Stimulated activated CD4-positive, alpha-beta T cell treated with anti-CD3 and anti-CD28 coated beads, Interleukin-1b, Interleukin-23, amount 100 ng/mL, for 24 hours (primary cell): ENCODE results near the gene DNAI7.

Experiments
- DNase-seq, 4 experiments: peaks; one replicate each; pipeline ENCODE4 v3.0.0-alpha.2; 2020; ENCODE audit warnings: low read depth in 4 of 4, low spot score in 1 of 4

DNAI7 gene, protein sequence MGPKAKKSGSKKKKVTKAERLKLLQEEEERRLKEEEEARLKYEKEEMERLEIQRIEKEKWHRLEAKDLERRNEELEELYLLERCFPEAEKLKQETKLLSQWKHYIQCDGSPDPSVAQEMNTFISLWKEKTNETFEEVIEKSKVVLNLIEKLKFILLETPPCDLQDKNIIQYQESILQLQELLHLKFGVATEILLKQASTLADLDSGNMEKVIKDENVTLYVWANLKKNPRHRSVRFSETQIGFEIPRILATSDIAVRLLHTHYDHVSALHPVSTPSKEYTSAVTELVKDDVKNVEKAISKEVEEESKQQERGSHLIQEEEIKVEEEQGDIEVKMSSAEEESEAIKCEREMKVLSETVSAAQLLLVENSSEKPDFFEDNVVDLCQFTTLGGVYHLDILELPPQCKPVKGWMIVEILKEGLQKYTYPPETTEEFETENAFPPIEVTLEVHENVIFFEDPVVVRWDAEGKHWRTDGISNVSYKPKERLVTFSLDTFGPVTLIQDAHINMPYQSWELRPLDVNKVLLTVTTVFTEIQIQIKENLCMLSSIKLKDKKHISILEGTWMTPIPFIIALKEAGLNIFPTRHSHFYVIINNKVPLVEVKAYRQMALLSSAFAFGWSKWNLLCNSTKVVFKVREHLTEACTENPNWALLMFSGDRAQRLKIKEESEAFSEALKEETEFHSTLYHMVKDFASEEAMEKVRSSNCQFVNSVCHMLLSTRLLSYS

DNA sequence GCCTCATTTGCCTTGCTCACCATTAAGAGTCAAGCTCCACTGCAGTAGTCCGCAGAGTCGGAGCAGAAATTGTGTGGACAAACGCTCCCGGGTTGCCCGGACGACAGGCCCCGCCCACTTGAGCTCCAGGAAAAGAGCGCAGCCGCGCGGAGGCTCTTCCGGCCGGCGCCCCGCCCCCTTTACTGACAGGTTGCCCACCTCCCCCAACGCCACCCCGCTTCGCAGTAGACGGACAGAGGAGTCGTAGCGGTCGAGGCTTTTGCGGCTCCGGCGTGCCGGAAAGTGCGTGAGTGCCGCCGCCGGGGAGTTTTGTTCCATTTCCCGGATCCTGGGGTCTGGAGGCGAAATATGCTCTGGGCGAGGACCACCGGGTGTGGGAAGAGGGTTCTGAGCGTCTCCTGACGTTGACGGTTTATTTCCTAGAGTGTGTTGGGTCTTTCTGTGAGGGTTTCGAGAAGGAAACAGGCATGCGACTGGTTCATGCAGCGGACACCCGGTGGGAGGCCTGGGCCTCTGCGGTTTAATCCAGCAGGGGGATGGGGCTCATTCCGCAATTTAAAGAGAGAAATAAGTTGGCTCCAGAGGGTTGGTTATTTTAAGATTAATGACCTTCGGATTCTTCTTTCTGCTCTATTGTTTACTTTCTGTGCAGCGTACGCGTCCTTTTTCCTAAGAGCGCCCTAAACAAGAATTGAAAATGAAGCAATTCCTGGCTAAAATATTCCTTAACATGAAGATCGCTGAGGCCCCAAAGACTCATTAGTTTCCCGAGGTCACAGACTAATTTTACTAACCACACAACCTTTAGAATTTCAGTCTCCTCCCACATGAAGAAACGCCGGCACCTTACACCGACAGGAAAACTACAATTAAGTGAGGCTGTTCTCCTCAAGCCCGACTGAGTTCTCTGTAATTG lies at the start of gene DNAI7, which contains the start of gene ETFRF1:
Gene DNAI7 (minus strand): TSS at position 105 of the 916 bp plus-strand sequence. CDS start 82 bp downstream, at position 23.
Gene ETFRF1 (plus strand): TSS at position 182 of the 916 bp plus-strand sequence. CDS start 8,720 bp downstream, outside the sequence.
- peak; percentile 90 to 97 (median 94) for DNase-seq

DNA sequence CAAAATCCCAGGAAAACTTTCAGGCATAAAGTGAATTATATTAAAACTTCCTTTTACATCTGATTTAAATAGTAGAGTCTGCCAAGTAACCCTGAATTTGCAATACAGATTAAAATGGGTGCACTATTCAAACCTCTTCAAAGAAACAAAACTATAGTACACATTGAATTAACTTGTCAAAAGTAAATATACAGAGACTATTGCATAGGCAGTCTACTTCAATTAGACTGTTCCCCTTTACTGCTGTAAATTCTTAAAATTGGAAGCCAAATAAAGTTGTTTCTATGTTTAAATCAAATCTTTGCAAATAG lies 48.7 kb upstream of the DNAI7 start:
- DNase-seq, result no peak

DNA sequence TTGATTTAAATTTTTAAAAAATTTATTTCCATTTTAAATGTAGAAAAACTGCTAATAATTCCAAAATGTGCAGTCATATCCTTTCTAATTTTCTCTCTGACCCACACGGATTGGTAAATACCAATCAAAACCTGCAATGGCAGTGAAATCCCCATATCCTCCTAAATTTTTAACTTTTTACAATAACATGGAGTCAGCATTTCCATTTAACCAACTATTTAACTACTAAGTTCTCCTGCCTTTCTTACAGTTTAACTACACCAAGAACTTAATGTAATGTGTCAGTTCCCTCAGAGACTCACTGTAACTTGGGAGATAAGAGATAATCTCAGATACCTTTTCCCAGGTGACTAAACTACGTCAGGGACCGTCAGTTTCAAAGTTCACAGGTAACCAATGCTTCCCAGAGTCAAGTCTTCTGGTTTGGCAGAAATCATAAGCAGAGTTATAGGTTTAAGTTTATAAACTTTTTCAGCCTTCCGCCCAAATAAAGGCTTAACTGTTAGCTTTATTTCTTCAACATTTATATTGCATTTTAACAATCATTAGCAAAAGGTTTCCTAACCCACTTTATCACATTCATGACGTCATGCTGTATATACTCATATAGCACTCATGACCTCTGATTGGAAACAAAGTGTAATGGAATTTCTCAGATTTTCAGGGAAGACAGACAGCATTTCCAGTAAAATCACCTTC lies 48.2 kb upstream of the DNAI7 start:
- no peak for DNase-seq

DNA sequence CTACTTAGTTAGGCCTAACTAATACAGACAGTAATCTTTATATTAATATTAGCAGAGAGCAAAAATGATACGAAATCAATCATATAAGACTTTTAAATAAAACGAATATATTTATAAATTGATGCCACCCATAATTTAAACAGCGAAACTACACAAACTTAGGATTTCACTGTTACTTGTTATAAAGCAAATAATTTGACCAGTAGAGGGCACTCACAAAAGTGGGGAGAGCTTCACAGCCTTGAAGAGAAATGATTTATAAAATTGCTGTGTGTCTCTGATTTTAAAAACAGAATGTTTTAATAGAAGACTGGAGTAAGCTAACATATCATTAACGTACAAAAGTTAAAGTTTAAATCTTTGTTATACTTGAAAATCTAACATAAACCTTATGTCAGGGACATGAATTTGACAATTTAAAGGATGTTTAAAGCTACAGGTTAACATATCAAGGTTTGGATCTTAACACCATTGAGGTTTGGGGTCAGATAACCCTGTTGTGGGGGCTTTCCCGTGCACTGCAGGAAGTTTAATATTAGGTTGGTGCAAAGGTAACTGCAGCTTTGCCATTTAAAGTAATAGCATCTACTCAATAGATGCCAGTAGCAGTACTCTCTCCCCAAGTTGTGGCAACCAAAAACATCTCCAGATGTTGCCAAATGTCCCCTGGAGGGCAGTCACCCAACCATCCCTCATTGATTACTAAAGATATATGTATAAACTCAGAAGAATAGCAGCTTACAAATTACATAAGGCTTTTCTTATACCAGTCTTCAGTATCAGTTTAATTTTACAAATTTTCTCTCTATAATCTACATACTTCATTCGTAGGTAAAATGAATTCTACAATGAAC lies 46.4 kb upstream of the DNAI7 start:
- DNase-seq, result no peak

DNA sequence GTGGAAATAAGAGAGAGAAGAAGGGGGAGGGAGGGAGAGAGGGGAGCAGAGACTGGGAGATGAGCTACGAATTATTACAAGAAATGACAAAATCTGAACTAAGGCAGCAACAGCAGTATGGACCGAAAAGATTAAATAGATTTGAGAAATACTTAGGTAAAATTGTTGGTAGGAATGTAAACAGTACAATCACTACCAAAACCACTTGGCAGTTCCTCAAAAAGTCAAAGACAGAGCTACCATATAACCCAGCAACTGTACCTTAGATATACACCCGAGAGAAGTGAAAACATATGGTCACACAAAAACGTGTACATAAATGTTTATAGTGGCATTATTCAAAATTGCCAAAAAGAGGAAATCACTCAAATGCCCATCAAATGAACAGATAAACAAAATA lies 41.7 kb upstream of the DNAI7 start:
- no peak for DNase-seq

DNA sequence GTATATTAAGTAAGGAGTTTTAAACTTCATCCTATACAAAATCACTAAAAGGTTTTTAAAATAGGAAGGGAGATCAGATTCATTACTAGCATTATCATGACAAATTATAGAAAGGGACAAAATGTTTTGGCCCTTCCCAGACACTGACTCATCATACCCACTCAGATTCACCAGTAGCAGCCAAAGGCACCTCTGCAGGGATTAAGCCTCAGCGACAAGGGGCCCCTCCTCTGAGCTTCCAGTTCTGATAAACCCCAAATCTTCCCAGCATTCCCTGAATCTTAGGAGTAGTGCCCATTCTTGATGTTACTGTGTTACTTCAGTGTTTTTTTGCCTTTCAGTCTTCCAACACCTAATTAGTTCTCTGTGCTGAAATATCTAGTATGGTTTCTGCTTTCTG lies 41.2 kb upstream of the DNAI7 start:
- DNase-seq, result no peak

DNA sequence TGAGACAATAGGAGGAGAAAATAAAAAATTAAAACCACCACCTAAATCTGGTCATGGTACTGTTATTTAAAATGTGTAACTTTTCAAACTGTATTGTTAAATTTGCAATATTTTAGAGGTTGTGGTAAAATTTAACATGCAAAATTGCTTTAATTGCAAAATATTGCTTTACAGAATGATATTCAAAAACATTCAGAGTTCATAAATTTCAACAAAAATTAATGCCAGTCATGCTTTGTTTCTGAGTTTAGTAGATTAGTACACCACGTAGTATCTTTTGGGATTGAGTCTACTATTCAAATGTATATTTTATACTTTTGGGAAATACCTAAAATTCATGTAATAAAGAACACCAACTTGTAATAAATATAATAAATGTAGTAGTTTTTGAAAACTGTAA lies 18.4 kb upstream of the DNAI7 start:
- DNase-seq, result no peak

DNA sequence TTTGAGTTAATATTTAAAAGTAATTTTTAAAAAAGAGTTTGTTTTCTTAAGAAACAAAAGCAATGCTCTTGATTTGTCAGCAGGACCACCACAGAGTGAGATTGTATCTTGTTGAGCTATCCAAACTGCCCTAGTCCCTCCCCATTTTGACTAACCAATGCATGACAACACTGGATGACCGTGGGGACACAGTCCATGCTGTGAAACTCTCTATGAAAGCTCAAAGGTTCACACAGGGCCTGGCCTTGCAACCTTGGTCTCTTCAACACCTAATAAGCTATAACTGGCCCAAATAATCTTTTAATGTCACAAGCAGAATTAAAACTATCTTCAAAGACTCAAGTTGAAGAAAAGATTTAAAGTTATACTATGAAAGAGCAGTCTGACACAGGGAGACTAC lies 13.6 kb upstream of the DNAI7 start:
- DNase-seq, result no peak

DNA sequence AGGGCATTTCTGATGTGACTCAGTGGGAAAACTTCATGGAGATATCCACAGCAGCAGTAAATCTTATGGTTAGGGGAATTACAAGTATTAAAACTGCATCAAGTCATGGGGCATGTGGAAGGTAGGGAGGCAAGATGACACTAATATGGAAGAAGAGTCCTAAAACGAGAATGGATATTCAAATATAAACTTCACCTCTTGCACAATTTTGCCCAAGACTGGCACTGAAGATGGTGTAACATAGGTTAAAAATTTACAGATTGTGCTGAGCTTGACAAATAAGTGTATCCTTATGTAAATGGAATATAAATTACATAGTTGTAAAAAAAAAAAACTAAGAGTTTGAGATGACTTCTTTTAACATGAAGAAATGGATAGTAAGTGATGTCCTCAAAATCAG lies 12.9 kb upstream of the DNAI7 start:
- DNase-seq, result no peak

DNA sequence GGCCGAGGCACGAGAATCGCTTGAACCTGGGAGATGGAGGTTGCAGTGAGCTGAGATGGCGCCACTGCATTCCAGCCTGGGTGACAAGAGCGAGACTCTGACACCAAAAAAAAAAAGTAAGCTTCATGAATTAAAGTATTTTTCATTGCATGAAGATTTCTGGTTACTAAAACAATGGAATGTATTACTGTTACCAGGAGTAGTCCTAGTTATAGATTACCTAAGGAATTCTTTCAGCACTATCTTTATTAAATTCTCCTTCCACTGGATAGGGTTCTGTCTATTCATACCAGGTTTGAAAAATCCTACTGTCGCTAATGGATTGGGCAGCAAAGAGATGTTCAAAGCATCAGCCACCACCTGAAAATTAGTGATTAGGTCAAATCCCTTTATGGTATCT lies 12.5 kb upstream of the DNAI7 start:
- DNase-seq, result no peak

DNA sequence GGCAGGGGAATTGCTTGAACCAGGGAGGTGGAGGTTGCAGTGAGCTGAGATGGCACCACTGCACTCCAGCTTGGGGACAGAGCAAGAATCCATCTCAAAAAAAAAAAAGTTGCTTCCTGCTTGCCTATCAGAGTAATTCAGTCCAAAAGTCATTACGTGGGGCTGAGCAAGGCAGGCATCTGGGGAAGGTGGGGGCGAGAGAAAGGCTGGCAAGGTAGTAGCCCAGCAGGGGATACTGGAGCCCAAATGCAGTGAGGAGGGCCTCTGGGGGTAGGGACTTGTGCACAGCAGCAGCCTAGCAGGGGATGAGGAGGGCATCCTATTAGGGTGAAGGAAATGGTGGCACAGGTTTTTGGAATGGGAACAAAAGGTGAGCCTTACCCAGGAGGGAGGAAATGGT lies 7.2 kb upstream of the DNAI7 start:
- DNase-seq, result no peak

DNA sequence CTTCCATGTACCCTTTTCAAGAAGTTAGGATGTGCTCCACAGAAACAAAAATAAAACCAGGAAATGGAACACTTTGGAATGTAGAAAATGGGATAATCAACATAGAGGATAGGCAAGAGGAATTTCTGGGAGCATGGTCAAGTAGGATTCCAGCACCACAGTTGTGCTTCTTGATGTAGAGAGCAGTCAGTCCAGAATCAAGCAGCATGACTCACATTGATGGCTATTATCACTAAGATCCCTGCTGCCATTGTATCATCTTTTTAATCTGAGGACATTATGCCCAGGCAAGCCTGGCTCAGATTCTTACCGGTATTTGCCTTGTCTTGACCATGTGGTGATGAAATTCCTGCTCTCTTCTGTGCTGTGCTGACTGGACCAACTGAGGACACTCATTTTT lies 5.7 kb upstream of the DNAI7 start:
- no peak for DNase-seq

DNA sequence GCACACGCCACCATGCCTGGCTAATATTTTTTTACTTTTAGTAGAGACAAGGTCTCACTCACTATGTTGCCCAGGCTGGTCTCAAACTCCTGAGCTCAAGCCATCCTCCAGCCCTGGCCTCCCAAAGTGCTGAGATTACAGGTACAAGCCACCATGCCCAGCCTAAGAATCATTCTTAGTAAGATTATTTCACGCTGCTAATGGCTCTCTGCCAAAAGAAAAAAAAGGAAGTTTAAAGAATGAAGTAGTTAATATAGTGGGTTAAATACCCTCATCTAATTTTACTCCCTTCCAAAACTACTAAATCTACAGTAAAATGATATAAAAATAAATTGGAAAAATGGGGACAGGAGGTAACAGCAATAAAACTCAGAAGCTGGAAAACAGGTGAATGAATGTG lies 2.6 kb upstream of the DNAI7 start:
- DNase-seq, result no peak

DNA sequence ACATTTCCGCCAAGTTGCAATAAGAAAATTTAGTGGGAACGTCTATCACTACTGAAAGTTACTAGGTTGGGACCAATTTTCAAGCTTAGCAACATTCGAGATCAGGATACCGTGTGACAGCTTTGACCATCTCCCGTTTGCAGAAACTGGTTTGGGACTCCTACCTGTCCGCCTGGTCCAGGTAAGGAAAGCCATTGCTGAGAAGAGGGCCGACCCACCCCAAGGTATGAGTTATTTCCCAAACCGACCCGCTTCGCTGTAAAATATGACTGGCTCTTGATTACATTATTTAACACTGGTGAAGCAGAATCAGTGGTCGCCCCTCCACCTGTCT lies 271 bp downstream of the DNAI7 start:
- DNase-seq, result no peak

DNA sequence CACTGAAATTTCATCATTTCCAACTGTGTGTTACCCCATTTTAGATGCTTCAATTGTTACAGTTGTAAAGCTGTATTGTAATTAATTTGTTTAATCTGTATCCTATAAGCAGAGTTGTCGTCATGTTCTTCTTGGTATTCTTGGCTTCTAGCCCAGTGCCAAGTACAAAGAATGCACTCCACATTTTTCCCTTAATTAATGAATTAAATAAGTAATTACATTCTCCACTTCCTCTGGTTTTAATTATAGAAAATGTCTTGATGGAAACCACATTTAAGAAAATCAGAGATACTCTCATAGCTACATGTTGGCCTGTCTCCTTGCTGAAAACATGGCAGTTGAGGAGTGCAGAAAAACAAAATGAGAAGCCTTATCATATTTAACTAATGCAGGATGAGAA lies 746 bp downstream of the DNAI7 start:
- no peak for DNase-seq

DNA sequence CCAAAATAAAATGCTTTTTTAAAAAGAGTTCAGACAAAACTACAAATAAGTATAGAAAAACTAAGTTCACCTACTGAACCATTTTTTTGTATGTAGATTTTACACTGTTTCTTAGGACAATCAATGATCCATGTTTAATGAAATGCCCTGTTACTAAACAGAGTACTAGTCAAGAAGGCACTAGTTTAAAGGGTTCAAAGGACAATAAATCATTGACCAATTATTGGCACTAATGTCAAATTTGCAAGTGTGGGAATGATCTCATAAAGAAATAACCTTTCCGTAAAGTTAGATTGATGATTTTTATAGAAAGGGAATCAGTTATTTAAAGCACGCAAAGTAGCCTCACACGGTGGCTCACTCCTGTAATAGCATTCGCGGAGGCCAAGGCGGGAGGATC lies 4.2 kb downstream of the DNAI7 start:
- DNase-seq, result no peak

DNA sequence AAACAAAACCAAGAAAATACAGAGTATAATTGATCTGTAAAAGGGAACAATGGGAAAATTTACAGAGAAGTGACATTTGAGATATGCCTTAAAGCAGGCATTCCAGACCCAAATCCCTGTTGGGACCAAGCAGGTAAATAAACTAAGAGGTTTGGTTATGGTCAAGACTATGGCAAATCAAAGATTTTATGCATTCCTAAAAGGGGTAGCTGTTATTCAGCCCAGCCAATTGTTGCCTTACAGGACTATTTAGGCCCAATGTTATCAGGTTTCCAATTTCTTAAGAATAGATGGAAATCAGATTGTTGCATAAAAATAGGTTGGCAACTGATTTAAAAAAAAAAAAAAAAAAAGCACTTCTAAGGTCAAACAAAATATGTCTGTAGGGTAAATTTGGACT lies 5.3 kb downstream of the DNAI7 start:
- no peak for DNase-seq

DNA sequence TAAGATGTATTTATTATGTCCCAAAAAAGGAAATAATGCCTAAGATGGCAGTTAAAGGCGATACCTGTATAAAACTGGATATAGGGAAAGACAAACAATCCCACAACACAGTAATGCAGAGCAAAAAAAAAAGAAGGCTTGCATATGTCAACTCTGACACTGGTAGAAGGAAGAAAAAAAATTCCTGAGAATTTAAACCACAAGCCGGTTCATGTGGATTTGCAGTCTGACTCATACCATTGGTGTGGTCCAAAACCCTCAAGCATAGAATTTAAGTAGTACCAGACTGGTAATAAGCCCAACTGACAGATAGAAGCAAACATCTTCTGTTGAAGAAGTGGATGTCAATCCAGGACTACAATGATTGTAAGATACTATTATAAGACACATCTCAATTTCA lies 7.2 kb downstream of the DNAI7 start:
- DNase-seq, result no peak

DNA sequence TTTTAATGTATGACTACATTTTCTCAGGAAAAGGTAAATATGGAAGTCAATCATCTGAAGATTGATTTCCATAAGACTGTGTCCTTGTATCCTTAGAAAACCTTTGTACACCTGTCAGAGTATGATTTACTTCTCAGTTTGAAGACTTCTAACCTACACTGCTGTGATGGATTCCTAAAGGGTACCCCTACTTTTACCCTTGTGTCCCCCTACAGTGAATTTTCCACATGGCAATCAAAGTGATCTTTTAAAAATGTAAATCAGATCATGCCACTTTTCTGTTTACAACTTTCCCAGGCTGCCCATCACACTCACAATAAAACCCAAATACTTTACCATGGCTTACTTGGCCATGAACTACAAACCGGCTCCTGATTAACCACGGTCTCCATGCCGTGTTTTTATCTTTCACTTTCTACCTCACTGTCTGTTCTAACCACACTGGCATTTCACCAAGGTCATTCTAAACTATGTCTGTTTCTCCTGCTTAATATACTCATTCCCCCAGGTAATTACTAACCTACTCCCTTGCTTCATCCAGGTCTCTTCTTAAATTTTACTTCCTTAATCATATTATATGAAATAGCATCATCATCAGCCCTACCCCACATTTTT lies 8.1 kb downstream of the DNAI7 start:
- no peak for DNase-seq
